AG04449 (cell line): Measurements from ENCODE around the gene KLHL21.

Experiments
- CTCF ChIA-PET: fragments of 350-600 bp; formaldehyde crosslinking; extraction: SDS; loops from one replicate; lab custom pipeline; 2021; ENCODE audit warnings: antibody characterized with exemption; lab: Yijun Ruan, JAX
- POLR2A ChIA-PET: fragments of 400-600, 350-600 bp; formaldehyde crosslinking; extraction: SDS; loops from one replicate; lab custom pipeline; 2020; ENCODE audit warnings: antibody characterized with exemption, inconsistent platforms; lab: Yijun Ruan, JAX
- DNase-seq: peaks from one replicate; pipeline ENCODE4 v3.0.0-alpha.2; 2010; ENCODE audit warnings: low read depth, low spot score
- H3K4me3 ChIP-seq: 2 replicates; pipeline ENCODE4 v1.5.1; 2011; ENCODE audit warnings: low read depth, mild to moderate bottlenecking, control low read depth, low read length
- CTCF ChIP-seq: IDR thresholded peaks from one replicate; pipeline ENCODE4 v1.5.1; 2011; ENCODE audit warnings: mild to moderate bottlenecking, moderate library complexity, low read length, control low read depth, inconsistent platforms; ENCODE audit not compliant: insufficient read depth; ENCODE audit errors: missing control alignments

KLHL21 gene

GRCh38 chr1:6632588-6633514, 30.2 kb upstream of the KLHL21 start:
- POLR2A ChIA-PET: no interaction called here
- no peak for DNase-seq
- no peak overlapping the region for H3K4me3 ChIP-seq
- CTCF ChIA-PET: interaction anchor here (1.0 to 7.6 kb wide), 4 partner anchors 13 to 147 kb away, joined by 3 to 69 read pairs (median 4); partner anchors contain the start of gene NOL9
- TF ChIP-seq CTCF: no peak

GRCh38 chr1:6631058-6631457, 28.4 kb upstream of the KLHL21 start:
- TF ChIP-seq CTCF: no peak
- DNase-seq: no peak
- no peak overlapping the region for H3K4me3 ChIP-seq
- CTCF ChIA-PET: interaction anchor here (1.4 to 7.6 kb wide), 2 partner anchors 15 to 76 kb away, joined by 4 to 69 read pairs; partner anchors contain the start of genes NOL9 and TAS1R1
- POLR2A ChIA-PET: no interaction called here

- no peak overlapping the region for H3K4me3 ChIP-seq
- ChIA-PET POLR2A (no interaction called here), CTCF (interaction anchor here (0.9 to 1.4 kb wide), 2 partner anchors 15 to 75 kb away, joined by 3 to 4 read pairs; partner anchors contain the start of genes NOL9 and TAS1R1)
- no peak for DNase-seq
- TF ChIP-seq CTCF: no peak
These were observed 27.4 kb upstream of the KLHL21 start for GRCh38 chr1:6630027-6630426.

GRCh38 chr1:6628971-6629479, 26.4 kb upstream of the KLHL21 start:
- ChIA-PET CTCF (interaction anchor here (3.5 kb wide), 1 partner anchor 17 kb away, joined by 17 read pairs; no protein-coding TSS in a partner anchor), POLR2A (no interaction called here)
- no peak for TF ChIP-seq CTCF
- no peak for DNase-seq
- no peak overlapping the region for H3K4me3 ChIP-seq

- DNase-seq: no peak
- POLR2A ChIA-PET: no interaction called here
- CTCF ChIA-PET: interaction anchor here (1.1 to 3.5 kb wide), 2 partner anchors 18 to 27 kb away, joined by 3 to 17 read pairs; no protein-coding TSS in a partner anchor
- H3K4me3 ChIP-seq: no peak overlapping the region
- no peak for TF ChIP-seq CTCF
These were observed 25.3 kb upstream of the KLHL21 start for GRCh38 chr1:6627841-6628545.
